NCI-H1105 treated with DMSO at 0.1 percent for 48 hours (cell line): ENCODE data around the gene CACNA1D.
"Not testable (repeated sequence)": the region's sequence is repeated elsewhere in the genome, so short reads cannot be mapped to it uniquely, and the experiment has no call there.

Experiments
- DNase-seq: peaks from one replicate; lab custom pipeline; 2025; lab: John Stamatoyannopoulos, UW

Gene CACNA1D

DNA sequence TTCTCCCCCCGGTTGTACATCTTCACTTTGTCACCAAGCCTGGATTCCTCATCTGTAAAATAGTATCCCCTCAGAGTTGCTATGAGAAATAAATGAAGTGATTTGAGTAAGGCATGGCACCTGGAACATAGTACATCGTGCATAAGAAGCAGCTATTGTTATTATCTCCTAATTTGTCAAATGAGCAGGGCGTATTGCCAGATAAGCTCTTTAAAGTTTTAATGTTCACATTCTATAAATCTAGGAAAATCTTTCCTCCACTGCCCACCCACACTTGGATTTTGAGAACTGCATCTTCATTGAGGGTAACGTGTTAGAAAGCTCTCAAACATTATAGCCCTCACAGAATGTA is 32.3 kb downstream of the CACNA1D start:
- no peak for DNase-seq

DNA sequence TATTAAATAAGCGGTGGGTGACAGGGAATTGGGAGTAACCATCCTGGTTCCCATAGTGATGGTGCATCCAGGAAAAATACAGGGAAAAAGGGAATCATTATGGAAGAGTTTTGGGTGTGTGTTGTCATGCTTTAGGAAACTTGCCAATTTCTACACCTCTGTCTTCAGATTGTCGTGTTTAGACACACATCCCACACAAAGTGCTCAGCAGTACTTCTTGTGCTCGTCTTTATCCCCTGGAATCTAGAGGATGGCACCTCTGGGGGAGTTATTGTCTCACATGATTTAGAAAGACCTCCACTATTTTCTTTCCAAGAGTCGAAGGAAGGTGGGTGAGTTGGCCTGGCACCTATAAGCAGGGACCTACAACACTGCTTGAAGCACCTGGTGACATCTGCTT is 35.8 kb downstream of the CACNA1D start:
- no peak for DNase-seq

DNA sequence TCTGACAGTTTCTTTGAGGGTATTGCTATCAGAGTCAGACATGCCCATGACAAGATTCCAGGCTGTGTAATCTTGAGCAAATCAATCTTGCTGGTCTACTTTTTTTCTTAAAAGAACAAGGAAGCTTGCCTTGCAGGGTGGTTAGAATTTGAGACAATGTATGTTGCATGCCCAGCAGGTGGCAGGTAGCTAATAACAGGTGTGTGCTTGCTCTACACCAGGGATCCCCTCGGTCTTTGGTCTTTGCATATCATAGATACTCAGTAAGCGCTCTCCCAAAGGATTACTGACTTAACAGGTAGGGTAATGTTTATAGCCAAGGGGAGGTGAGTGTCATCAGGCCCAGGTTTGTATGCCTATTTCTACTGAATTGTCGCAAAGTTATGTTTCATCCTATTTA is 37.3 kb downstream of the CACNA1D start:
- no peak for DNase-seq

DNA sequence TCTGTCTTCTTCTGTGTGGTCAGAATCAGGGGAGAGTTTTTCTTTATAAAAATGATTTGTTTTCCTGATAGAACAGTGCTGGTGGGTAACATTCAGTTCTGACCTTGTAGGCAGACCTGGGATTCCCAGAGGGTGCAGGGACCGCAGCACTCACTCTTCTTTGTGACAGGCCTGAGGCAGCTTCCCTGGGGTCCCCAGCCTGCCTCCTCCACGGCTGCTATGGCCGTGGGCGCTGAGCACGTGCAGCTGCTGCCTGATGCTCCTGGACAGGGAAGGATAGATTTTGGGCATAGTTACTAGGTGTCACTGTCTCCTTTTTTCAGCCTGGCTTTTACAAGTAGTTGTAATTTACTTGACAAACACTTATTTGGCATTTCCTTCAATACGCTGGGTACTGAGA is 39.1 kb downstream of the CACNA1D start:
- no peak for DNase-seq

DNA sequence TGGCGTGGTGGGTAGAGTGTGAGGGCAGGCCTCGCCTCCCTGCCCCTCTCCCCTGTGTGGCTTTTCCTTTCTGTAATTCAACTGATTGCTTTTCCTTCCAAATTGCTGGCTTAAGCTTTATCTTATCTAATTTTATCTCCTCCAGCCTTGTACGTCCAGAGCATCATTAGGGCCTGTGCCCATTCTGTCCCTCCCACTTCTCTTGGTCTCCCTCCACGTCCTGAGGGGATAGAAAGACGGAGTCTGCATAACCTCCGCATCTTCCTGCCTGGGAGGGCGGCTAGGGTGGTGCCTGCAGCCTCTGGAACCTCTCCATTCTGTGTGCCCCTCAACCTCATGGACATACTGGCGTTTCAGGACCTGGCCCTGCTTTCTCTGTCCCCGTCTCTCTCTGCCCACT is 39.8 kb downstream of the CACNA1D start:
- DNase-seq, result no peak

DNA sequence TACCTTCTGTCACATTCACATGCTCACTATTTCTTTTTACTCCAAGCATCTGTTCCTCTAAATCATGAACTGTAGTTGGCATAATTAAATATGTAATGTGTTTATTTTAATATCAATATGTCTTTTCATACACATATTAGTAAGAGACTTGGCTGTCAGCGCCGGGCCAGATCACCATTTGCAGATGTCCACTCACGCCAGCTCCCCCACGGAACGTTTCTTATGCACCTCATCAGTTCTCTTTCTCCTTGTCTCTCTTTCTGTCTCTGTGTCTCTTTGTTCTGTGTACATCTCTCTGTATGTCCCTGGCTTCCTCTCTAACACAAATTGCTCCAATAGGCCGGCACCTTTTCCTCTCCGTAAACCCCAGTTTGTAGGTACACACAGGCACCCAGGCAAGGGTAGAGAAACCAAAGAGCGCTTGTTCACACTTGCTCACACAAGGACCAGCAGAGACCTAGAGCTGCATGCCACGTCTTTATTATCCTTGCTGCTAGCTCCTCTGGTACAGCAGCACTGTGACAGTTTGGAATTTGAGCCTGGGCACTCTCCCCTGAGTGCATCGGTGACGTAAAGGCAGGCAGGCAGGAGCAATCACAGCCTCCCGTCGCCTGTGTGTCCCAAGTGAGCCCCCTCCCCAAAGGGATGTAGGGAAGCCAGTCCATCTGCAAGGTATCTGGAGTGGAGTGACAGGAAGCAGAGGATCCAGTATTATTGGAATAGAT is 40.4 kb downstream of the CACNA1D start:
- no peak for DNase-seq

DNA sequence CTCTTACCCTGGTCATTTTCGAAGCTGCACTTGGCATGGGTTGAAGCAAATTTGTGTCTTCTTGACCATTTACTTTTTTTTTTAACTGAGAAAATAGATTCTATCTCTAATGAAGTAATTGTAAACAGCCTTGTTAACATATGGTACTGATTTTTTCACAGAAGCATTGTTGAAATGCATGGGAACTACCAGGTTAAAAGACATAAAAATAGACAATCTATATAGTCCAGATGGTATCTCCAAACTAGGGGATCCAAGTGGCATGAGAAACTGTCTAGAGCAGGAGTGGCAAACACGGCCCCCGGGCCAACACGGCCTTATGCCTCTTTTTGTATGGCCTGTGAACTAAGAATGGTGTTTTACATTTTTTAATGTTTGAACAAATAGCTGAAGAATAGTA is 41.9 kb downstream of the CACNA1D start:
- DNase-seq, result no peak

DNA sequence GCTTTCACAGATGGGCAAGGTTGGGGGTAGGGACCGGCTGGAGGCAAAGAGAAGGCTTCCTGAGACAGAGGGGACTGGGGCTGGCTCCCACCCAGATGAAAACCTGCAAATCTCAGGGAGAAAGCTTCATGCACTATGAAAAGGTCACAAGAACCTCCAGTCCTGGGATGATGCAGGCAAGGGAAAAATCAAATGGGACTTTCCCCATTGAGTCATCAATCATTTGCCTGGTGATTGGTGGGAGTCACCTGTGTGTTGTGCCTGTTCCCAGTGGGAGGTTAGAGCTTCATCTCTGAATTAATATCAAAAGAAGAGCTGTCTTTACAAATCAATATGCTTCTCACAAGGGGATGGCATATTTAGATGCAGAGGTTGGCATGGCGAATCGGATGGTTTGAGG is 49.9 kb downstream of the CACNA1D start:
- DNase-seq, result no peak

DNA sequence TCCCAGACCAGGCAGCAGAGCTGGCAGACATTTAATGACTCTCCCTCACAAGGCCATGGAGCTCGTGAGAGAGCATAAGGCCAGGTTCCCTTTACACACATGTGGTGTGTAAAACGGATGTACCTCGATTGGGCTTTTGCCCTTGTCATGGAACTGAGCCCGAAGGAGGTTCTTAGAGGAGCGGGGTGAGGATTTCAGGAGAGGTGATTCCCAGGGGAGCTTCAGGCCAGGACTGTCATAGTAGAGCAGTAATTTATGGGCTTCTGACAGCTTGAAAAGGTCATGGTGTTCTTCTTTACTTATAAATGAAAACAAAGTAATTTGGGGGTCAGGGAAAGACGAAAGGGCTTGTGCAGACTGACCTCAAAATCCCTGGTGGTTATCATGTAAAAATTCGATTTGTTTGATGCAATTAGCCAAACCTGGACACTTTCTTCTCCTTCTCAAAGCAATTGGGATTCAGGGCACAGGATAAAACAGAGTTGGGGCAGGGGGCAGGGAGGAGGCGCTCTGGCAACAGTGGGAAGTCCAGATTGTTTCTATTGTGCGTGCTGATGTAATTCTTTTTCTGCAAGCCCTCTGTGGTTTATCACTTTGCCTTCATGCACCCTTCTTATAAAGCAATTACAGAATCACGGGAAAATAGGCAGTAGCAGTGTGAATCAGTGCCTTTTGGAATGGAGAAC is 51.0 kb downstream of the CACNA1D start:
- DNase-seq, result no peak

DNA sequence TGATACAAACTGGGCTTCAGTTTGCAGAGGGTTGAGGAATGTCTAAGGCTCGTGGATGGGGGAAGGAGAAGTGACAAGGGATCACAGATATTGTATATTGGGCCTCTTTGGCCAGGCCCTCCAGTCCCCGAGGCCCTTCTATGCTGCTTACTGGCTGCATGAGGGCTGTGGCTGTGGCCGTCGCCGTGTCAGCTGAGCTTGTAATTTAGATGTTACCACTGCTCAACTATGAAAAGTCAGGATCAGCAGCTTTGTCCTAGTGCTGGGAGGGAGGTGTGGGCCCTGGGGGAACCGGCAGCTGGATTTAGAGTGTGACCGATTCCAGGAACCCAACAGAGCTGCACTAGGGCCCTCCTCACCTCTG is 51.6 kb downstream of the CACNA1D start:
- DNase-seq, result no peak

DNA sequence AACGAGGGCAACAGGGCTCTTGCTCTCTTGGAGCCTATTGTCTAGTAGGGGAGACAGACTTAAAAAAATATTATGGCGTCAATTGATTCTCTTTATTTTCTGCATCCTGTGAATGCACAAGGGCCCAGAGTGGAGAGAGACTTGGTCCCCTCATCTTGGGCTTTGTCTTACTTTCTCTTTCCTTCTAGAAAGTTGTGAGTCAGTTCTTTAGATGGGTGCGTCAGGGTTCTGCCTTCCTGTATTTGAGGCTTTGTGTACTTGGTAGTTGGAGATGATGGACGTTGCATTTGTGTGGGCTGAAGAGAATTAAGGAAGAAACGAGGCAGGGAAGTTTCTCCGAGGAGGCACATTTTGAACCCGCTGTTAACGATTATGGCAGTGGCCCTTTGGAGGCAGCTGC is 52.9 kb downstream of the CACNA1D start:
- no peak for DNase-seq

DNA sequence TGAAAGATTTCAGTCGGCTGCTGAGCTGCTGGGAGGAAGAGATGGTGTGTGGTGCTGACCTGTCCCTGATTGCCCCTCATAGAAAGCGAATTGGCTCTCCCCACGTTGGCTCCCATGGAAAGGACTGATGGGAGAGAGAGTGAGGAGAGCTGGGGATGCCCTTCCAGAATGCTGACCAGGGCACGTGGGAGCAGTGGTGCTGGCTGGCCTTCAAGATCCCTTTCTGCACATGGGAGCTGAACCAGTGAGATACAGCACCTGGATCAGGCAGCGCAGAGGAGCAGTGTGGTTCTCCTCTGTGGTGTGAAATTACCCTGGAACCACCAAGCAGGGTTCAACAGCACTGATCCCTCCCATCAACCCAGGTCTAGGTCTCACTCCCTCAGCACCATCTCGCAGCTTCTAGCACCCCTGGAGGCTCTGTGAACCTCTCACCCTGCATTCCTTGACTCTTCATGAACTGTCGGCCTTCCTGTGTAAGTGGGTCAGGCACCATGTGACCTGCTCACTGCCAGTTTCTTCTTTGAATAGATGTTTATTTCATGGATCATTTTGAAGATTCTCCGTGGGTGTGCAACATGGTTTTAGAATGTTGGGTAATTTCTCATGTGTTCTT is 55.7 kb downstream of the CACNA1D start:
- DNase-seq, result no peak

DNA sequence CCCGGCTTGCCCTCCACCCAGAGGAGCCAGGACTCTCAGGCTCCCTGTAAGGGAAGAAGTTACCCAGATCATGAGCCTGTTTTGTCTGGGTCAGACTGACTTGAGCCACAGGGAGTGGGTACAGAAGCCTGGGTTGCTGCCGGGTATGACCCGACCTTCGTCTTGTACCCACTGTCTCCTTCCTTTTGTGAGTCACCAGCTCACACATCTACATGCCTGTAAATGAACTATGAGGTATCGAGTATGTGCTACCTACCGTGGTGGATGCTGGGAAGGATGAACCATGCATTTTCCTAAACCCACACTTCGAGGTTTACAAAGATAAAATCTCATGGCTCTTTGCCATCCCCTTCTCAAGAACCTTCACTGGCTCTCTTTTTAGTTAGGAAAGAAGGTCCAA is 56.9 kb downstream of the CACNA1D start:
- DNase-seq, result no peak

DNA sequence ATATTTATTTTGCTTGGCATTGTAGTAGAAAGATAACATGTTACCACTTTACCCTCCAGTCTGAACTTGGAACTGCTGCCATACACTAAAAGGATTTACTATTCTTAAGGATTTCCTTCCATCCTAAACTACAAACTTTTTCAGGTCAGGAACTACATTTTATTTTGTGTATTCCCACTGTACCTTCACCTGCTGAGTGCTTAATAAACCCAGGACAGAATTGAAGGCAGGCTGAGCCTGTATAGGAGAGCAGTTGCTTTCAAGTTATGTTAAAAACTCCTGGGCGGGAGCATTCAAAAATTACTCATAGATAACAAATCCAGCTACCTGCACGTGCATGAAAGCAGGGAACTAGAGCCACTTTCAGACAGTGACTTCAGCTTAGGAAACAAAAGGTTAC is 58.3 kb downstream of the CACNA1D start:
- no peak for DNase-seq

DNA sequence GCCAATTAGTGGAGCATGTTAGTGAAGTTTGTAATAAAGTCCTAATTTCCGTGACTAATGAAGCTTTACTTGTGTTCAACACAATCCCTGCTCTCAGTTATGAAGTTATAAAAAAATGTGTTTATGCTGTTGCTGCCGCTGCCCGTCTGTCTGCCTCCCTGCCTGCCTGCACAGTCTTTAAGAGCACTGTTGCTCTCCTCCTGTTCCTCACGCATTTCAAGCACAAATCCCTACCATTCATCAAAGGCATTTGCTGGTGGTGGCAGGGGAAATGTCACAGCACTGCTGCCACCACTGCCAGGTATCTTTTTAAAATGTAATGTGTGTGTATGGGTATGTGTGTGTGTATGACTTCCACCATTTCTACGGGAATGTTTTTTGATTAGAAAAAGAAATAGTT is 58.8 kb downstream of the CACNA1D start:
- no peak for DNase-seq

DNA sequence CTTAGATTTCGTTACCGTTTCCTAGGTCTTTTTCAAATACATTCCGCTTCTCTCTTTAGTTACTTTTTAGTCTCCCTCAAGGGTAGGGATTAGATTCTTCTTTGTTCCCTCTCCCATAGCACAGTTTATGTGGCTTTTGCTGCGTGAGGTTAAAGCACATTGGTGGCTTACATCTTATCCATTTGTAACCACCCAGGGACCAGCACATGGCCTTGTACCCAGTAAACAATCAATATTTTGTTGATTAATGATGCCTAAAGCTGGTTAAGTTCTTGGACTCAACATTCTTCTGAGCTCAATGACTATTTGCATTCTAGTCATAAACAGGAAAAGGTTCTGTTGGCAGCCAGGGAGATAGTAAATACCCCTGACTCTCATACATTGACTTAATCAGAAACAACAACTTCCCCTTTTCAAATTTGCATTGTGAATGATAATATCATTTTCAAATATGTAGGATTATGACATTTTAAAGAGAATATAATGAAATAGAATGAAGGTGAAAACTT is 60.2 kb downstream of the CACNA1D start:
- DNase-seq, result no peak

DNA sequence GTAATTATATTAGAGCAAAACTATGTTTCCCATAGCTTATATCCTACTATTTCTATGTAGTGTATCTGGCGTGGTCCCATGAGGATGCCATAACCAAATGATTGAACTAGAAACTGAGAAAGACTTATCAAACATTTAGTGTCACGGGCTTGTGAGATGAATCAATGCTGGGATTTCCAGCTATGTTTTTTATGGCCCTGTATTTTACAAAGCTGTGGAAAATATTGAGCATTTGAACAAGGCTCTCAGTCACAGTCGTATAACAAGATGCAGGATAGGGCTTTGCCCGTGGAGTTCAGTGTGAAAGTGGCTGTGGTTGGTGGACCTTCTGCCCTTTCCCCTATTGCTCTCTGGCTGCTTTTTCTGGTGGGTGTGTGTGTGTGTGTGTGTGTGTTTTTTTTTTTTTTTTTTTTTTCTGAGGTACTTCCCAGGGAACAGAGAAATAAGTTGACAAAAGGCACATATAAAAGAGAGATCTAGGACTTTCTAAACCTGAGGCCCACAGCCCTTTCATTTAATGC is 60.7 kb downstream of the CACNA1D start:
- no peak for DNase-seq

DNA sequence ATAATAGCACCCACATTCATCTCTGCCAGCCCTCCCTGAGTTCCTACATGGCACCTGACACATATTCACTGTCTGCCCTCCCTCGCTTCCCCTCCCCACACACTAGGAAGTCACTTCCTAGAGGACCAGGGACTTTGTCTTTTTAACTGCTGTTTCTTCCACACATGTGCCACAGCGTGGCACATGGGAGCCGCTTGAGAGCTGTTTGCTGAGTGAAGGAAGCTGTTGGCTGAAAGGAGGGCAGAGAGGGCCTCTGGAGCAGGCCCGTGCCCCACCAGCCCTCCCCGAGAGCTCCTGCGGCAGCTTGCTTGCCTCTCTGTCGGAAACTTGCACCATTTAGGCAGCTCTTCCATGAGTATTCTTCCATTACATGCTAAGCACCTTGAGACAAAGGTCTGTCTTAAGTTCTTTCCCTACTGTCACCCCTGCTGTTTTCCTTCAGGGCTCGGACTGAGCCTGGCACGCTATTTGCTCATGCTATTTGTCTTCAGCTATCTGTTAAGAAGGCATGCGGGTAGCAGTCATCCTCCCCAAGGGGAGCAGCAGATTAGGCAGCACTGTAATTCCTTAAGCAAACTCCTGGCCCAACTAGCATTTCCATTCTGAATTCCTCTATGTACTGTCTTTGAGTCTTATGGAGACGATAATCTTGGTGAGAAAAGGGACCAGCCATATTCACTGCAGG is 72.2 kb downstream of the CACNA1D start:
- DNase-seq, result no peak

DNA sequence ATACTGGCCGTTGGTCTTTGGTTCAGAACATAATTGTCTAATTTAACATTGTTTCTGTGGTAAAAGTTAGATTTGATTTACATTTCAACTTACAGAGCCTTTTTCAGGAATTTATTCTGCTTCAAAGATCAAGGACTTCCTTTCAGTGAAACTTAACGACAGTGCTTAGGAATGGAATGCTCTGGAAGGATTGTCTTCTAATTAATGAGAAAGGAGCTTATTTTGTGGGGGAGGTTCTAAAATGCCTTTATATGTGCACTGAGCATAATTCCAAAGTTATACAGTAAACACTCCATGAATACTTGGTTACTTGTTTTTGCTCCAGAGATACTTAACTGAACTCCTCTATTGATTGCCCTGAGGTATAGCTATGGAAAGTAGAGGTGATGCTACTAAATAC is 75.7 kb downstream of the CACNA1D start:
- DNase-seq, result no peak

DNA sequence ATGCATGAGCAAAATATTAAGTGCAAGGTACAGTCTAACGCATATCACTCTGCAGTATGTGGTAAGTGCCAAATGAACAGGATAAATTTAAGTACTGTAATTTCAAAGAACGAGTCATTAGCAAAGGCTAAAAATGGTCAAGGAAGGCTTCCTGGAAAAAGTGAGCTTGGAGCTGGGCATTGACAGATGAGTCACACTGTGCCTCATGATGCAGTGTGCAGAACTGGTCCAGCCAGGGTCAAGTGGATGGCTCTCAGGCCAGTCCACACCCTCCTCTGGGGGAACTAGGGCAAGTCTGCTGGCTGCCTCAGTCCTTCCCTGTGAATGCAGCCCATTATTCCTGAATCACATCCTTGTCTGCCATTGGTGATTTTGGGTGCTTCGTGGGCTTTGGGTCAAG is 76.3 kb downstream of the CACNA1D start:
- DNase-seq, result no peak

DNA sequence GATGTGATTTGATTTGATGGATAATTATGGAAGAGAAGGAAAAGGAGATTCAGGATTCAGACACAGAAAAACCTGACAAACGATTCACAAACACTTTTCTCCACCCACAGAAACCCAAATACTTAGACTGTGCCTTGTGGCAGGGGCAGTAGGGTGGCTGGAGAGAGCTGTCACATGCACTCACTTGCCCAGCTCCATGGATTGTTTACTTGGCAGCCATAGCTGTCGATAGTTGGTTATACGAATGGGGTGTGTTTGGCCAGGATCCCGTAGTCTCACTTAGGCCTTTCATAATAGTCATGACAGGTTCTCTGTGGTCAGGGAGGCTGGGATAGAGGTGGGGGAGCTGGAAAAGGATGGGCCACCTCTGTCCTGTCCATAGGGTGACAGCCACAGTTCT is 76.9 kb downstream of the CACNA1D start:
- peak; percentile 26 for DNase-seq

DNA sequence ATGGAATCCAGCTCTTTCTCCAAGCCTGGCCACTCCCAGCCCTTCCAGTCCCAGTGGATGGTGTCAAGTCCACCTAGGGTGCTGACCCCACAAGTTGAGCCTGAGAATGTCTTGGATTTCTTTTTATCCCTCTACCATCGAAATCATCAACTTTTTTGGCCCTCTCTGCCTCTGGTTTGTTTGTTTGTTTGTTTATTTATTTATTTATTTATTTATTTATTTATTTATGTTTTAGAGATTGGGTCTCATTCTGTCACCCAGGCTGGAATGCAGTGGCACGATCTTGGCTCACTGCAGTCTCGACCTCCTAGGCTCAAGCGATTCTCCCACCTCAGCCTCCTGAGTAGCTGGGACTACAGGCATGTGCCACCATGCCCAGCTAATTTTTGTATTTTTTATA is 77.8 kb downstream of the CACNA1D start:
- DNase-seq, result not testable (repeated sequence)

DNA sequence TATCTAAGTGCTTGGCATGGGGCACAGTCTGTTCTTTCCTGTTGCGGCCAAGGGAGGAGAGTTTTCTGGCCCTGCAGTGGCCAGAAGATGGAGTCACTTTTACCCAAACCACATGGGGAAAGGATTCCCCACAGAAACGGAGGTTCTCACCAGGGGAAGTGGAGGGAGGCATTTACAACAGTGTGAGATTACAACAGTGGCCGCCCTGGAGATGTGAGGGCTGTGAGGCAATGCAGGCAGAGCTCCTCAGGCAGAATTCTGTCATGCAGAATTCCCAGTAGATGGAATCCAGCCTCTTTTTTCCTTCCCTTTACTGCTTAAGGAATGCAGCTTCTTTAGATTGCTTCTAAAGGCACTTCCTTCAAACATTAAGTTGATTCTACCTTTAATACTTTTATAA is 83.1 kb downstream of the CACNA1D start:
- no peak for DNase-seq
